Mesenchymal stem cell (in vitro differentiated cells and primary cell): ENCODE data around the gene VIL1.

Experiments
- DNase-seq: peaks from one replicate; pipeline ENCODE4 v3.0.0-alpha.2; 2013
- H2AFZ ChIP-seq: one replicate; pipeline ENCODE4 v1.6.1; 2013; ENCODE audit warnings: low read depth, mild to moderate bottlenecking, control low read depth, inconsistent platforms, low read length, moderate library complexity
- H2AK5ac ChIP-seq: 2 replicates; pipeline ENCODE4 v1.6.1; 2013; ENCODE audit warnings: low read length, moderate library complexity, mild to moderate bottlenecking, inconsistent platforms; ENCODE audit not compliant: severe bottlenecking
- H2BK120ac ChIP-seq: one replicate; pipeline ENCODE4 v1.6.1; 2013; ENCODE audit warnings: low read depth, mild to moderate bottlenecking, inconsistent platforms, low read length, moderate library complexity
- H2BK12ac ChIP-seq, 2 experiments: one replicate each; pipeline ENCODE4 v1.6.1; 2013; ENCODE audit warnings: inconsistent platforms in 2 of 2, low read length in 2 of 2, mild to moderate bottlenecking in 2 of 2, moderate library complexity in 2 of 2, control low read depth in 1 of 2
- H2BK15ac ChIP-seq: one replicate; pipeline ENCODE4 v1.6.1; 2013; ENCODE audit warnings: mild to moderate bottlenecking, low read depth, inconsistent platforms; ENCODE audit not compliant: poor library complexity, severe bottlenecking
- H2BK5ac ChIP-seq: 2 replicates; pipeline ENCODE4 v1.6.1; 2013; ENCODE audit warnings: low read depth, mild to moderate bottlenecking, low read length, control low read depth, inconsistent platforms; ENCODE audit not compliant: poor library complexity, severe bottlenecking
- H3K14ac ChIP-seq, 2 experiments: one replicate each; pipeline ENCODE4 v1.6.1; 2013; ENCODE audit warnings: inconsistent platforms in 2 of 2, low read length in 2 of 2, control low read depth in 1 of 2, mild to moderate bottlenecking in 1 of 2, moderate library complexity in 1 of 2
- H3K18ac ChIP-seq, 2 experiments: one replicate each; pipeline ENCODE4 v1.6.1; 2013; ENCODE audit warnings: inconsistent platforms in 2 of 2, low read length in 2 of 2, control low read depth in 1 of 2, low read depth in 1 of 2, mild to moderate bottlenecking in 1 of 2
- H3K23ac ChIP-seq, 2 experiments: one replicate each; pipeline ENCODE4 v1.6.1; 2013; ENCODE audit warnings: inconsistent platforms in 2 of 2, low read length in 2 of 2, mild to moderate bottlenecking in 2 of 2, moderate library complexity in 2 of 2, control low read depth in 1 of 2
- H3K27ac ChIP-seq: 2 replicates; pipeline ENCODE4 v1.5.1; 2013; ENCODE audit warnings: mild to moderate bottlenecking, moderate library complexity, low read length, control low read depth, inconsistent platforms; ENCODE audit not compliant: poor library complexity, severe bottlenecking
- H3K27me3 ChIP-seq, 2 experiments: 2 replicates each; pipeline versions ENCODE4 v1.6.1 to v1.7.0; 2013; ENCODE audit warnings: low read length in 2 of 2, mild to moderate bottlenecking in 2 of 2, moderate library complexity in 2 of 2, control low read depth in 1 of 2, inconsistent platforms in 1 of 2; ENCODE audit not compliant: control insufficient read depth in 1 of 2, insufficient read depth in 1 of 2
- H3K36me3 ChIP-seq, 2 experiments: 2 replicates each; pipeline versions ENCODE4 v1.6.1 to v1.7.0; 2013; ENCODE audit warnings: low read length in 2 of 2, control low read depth in 1 of 2, inconsistent platforms in 1 of 2, low read depth in 1 of 2, mild to moderate bottlenecking in 1 of 2; ENCODE audit not compliant: insufficient read depth in 2 of 2, control insufficient read depth in 1 of 2
- H3K4ac ChIP-seq, 2 experiments: one replicate each; pipeline ENCODE4 v1.6.1; 2013; ENCODE audit warnings: inconsistent platforms in 2 of 2, low read length in 2 of 2, mild to moderate bottlenecking in 2 of 2, moderate library complexity in 2 of 2, control low read depth in 1 of 2, low read depth in 1 of 2
- H3K4me1 ChIP-seq: 2 replicates; pipeline ENCODE4 v1.6.1; 2013; ENCODE audit warnings: low read depth, low read length, control low read depth; ENCODE audit not compliant: control insufficient read depth, insufficient read depth
- H3K4me2 ChIP-seq: 2 replicates; pipeline ENCODE4 v1.6.1; 2013; ENCODE audit warnings: low read length, mild to moderate bottlenecking, inconsistent platforms; ENCODE audit not compliant: poor library complexity, severe bottlenecking
- H3K4me3 ChIP-seq, 2 experiments: 2 replicates each; pipeline versions ENCODE4 v1.5.1 to v1.7.0; 2013; ENCODE audit warnings: low read length in 2 of 2, mild to moderate bottlenecking in 2 of 2, control low read depth in 1 of 2, low read depth in 1 of 2; ENCODE audit not compliant: insufficient read depth in 1 of 2
- H3K79me1 ChIP-seq: replicated peaks from 2 replicates; pipeline ENCODE4 v1.6.1; 2013; ENCODE audit warnings: mild to moderate bottlenecking, control low read depth, low read length, inconsistent platforms; ENCODE audit not compliant: poor library complexity, severe bottlenecking
- H3K9ac ChIP-seq: 2 replicates; pipeline ENCODE4 v1.7.0; 2013; ENCODE audit warnings: mild to moderate bottlenecking, low read length, moderate library complexity
- H3K9me3 ChIP-seq: 2 replicates; pipeline ENCODE4 v1.7.0; 2013; ENCODE audit warnings: mild to moderate bottlenecking, low read length; ENCODE audit not compliant: control insufficient read depth
- H4K8ac ChIP-seq: one replicate; pipeline ENCODE4 v1.6.1; 2013; ENCODE audit warnings: inconsistent platforms, mild to moderate bottlenecking, low read length, moderate library complexity
- H4K91ac ChIP-seq: one replicate; pipeline ENCODE4 v1.6.1; 2013; ENCODE audit warnings: mild to moderate bottlenecking, low read length, inconsistent platforms
- WGBS: methylation state at CpG from one replicate; pipeline ENCODE4 v1.1.7; 2013; ENCODE audit warnings: mixed read lengths; 5-methylcytosine and 5-hydroxymethylcytosine counted together

VIL1 gene

DNA sequence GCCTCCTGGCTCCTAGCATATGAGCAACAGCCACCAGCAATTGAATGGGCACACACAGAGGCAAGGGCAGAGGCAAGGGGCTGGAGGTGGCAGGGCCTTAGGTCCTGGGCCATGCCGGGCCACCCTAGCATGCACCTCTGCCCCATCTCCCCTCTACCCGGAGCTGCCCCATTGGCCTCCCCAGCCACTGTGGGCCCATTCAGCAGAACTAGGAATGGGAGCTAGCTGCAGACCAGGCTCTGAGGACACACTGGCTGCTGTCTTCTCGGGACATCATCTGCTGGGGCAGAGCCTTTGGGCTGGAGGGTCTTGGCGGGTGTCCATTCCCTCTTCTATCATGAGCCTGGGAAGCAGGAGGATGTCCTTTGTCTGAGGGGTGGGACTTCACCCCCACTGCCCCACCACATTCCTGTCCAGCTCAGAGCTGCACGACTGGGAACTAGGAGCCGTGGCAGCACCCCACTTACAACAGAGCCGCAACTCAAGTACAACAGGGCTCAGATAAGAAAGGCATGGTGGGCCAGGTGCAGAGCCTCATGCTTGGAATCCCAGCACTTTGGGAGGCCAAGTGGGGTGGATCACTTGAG lies 800 bp downstream of the VIL1 start:
- Histone ChIP-seq H3K4ac (no peak overlapping the region), H2BK120ac (no peak overlapping the region), H4K8ac (no peak overlapping the region), H3K4me3 (no peak overlapping the region), H3K4me2 (no peak overlapping the region), H4K91ac (no peak overlapping the region), H3K18ac (no peak overlapping the region), H3K36me3 (no peaks in the 10 kb centered on the region), H3K4me1 (no peaks in the 10 kb centered on the region), H3K9ac (no peak overlapping the region), H2AFZ (no peak overlapping the region), H2AK5ac (no peak overlapping the region), H3K9me3 (no peaks in the 10 kb centered on the region), H3K23ac (no peak overlapping the region), H3K27me3 (peaks cover 3 to 35% of the 10 kb centered on the region in 2 experiments), H3K27ac (no peak overlapping the region), H2BK15ac (no peak overlapping the region), H3K79me1 (no peaks in the 10 kb centered on the region), H3K14ac (no peak overlapping the region), H2BK5ac (no peak overlapping the region), H2BK12ac (no peak overlapping the region)
- no peak for DNase-seq
- WGBS = 85% methylated on average over 7 of the region's 7 CpGs

DNA sequence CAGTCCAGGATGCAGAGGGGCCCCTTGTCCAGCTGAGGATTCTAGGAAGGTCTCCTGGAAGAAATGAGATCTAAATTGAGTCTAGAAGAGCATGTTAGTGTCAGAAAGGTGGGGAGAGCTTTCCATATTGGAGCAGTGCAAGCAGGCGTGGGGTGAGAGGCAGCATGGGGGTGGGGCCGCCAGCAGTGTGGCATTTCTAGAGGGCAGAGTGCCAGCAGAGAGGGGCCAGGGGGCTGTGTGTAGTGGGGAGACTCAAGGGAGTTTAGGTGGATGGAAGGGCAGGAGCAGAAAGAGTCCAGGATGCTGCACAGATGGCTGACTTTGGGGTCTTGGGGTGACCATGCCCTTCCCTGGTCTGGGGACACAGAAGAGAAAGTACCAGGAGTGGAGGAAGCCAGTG lies 2.1 kb downstream of the VIL1 start:
- no peak overlapping the region for H4K8ac ChIP-seq
- H2BK120ac ChIP-seq = no peak overlapping the region
- H2AFZ ChIP-seq = no peak overlapping the region
- DNase-seq = no peak
- H3K14ac ChIP-seq = no peak overlapping the region
- H3K4me2 ChIP-seq = no peak overlapping the region
- no peak overlapping the region for H3K23ac ChIP-seq
- no peak overlapping the region for H2BK5ac ChIP-seq
- H3K36me3 ChIP-seq = peaks cover 0 to 3% of the 10 kb centered on the region in 2 experiments
- no peak overlapping the region for H2BK15ac ChIP-seq
- peaks cover 3 to 35% of the 10 kb centered on the region in 2 experiments for H3K27me3 ChIP-seq
- no peak overlapping the region for H3K27ac ChIP-seq
- no peaks in the 10 kb centered on the region for H3K9me3 ChIP-seq
- H2BK12ac ChIP-seq = no peak overlapping the region
- no peak overlapping the region for H3K18ac ChIP-seq
- no peak overlapping the region for H3K9ac ChIP-seq
- H2AK5ac ChIP-seq = no peak overlapping the region
- H3K79me1 ChIP-seq = no peaks in the 10 kb centered on the region
- WGBS = 92% methylated on average over 2 of the region's 2 CpGs
- peaks cover 2% of the 10 kb centered on the region for H3K4me1 ChIP-seq
- H3K4ac ChIP-seq = no peak overlapping the region
- H3K4me3 ChIP-seq = no peak overlapping the region
- H4K91ac ChIP-seq = no peak overlapping the region

DNA sequence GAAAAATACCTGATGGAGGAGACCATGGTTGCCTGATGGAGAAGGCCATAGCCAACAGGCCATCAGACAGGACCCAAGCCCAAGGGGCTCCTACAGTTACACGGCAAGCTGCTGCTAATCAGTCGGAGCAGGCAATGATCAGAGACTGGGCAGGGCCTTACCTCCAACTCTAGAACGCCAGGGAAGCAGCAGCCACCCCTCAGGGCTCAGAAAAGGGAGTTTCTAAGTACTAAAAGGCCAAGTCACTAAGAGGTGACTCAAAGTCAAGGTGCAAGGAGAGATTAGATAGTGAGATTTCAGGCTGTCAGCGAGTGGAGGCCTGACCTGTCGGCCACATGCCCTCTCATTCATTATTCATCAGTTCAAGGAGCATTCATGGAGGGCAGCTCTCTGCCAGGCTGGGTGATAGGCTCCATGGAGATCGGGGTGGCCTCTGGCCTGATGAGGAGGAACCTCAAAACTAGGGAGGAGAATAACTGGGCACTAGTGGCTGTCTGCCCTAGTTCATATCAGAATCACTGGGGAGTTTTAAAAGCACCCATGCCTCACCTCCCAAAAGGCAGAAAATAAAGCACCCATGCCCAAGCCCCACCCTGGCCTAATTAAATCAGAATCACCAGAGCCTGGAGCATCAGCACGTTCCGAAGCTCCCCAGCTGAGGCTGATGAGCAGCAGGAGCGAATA lies 3.6 kb downstream of the VIL1 start:
- Histone ChIP-seq H3K9ac (no peak overlapping the region), H3K4me3 (no peak overlapping the region), H3K4ac (no peak overlapping the region), H2BK5ac (no peak overlapping the region), H3K9me3 (no peaks in the 10 kb centered on the region), H3K79me1 (no peaks in the 10 kb centered on the region), H3K27ac (no peak overlapping the region), H2BK15ac (no peak overlapping the region), H4K8ac (no peak overlapping the region), H4K91ac (no peak overlapping the region), H3K36me3 (peaks cover 0 to 3% of the 10 kb centered on the region in 2 experiments), H3K4me2 (no peak overlapping the region), H2AK5ac (no peak overlapping the region), H2AFZ (no peak overlapping the region), H3K4me1 (peaks cover 2% of the 10 kb centered on the region), H3K23ac (no peak overlapping the region), H2BK12ac (no peak overlapping the region), H3K14ac (no peak overlapping the region), H3K27me3 (peaks cover under 1 to 28% of the 10 kb centered on the region in 2 experiments), H2BK120ac (no peak overlapping the region), H3K18ac (no peak overlapping the region)
- WGBS = 87% methylated on average over 9 of the region's 9 CpGs
- DNase-seq = no peak

DNA sequence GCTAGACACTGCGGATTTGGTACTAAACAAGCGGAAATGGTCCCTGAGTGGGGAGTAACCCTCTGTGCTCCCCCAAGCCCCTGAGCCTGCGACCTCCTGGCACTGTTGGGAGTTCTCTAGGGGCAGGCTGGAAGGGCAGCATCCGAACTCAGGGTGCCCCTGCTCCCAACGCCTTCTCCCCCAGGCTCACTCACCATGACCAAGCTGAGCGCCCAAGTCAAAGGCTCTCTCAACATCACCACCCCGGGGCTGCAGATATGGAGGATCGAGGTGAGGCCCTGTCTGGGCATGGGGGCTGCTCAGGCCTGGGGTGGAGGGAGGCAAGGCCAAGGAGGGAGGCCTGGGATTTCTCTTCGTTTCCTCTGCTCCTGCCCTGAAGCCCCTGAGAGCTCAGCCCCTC lies 4.7 kb downstream of the VIL1 start:
- H3K4me2 ChIP-seq = no peak overlapping the region
- H4K8ac ChIP-seq = no peak overlapping the region
- H3K23ac ChIP-seq = no peak overlapping the region
- no peak overlapping the region for H4K91ac ChIP-seq
- H3K14ac ChIP-seq = no peak overlapping the region
- no peak overlapping the region for H2BK5ac ChIP-seq
- H3K27me3 ChIP-seq = peaks cover 0 to 25% of the 10 kb centered on the region in 2 experiments
- H2AK5ac ChIP-seq = no peak overlapping the region
- 91% methylated on average over 5 of the region's 9 CpGs for WGBS
- no peak overlapping the region for H2BK12ac ChIP-seq
- no peak overlapping the region for H3K4me3 ChIP-seq
- H3K4ac ChIP-seq = no peak overlapping the region
- H3K4me1 ChIP-seq = peaks cover 2% of the 10 kb centered on the region
- no peak overlapping the region for H2AFZ ChIP-seq
- H3K9ac ChIP-seq = no peak overlapping the region
- H2BK15ac ChIP-seq = no peak overlapping the region
- H3K9me3 ChIP-seq = no peaks in the 10 kb centered on the region
- H3K27ac ChIP-seq = no peak overlapping the region
- no peak overlapping the region for H3K18ac ChIP-seq
- DNase-seq = no peak
- H3K36me3 ChIP-seq = peaks cover 0 to 3% of the 10 kb centered on the region in 2 experiments
- no peak overlapping the region for H2BK120ac ChIP-seq
- H3K79me1 ChIP-seq = no peaks in the 10 kb centered on the region
